ENCODE results near the gene MAML2.

- no peak for TF ChIP-seq U2AF1 (optimal IDR thresholded peaks at IDR 0.05; ENCODE audit: low read depth, low read length)
- no peak for TF ChIP-seq CREB1 (IDR thresholded peaks at IDR 0.05)
- no peak for TF ChIP-seq CREB1 (CRISPR knock-in tag; IDR thresholded peaks at IDR 0.05)
- TF ChIP-seq, protein P1, sequence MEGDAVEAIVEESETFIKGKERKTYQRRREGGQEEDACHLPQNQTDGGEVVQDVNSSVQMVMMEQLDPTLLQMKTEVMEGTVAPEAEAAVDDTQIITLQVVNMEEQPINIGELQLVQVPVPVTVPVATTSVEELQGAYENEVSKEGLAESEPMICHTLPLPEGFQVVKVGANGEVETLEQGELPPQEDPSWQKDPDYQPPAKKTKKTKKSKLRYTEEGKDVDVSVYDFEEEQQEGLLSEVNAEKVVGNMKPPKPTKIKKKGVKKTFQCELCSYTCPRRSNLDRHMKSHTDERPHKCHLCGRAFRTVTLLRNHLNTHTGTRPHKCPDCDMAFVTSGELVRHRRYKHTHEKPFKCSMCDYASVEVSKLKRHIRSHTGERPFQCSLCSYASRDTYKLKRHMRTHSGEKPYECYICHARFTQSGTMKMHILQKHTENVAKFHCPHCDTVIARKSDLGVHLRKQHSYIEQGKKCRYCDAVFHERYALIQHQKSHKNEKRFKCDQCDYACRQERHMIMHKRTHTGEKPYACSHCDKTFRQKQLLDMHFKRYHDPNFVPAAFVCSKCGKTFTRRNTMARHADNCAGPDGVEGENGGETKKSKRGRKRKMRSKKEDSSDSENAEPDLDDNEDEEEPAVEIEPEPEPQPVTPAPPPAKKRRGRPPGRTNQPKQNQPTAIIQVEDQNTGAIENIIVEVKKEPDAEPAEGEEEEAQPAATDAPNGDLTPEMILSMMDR (CRISPR knock-in tag; IDR thresholded peaks at IDR 0.05), result peak; percentile 92
Measured at GRCh38 chr11:96342961-96343711, at the start of gene MAML2.
